ENCODE measurements around the gene CHST12.

- TF ChIP-seq CTCF (IDR thresholded peaks at IDR 0.05): no peak
- TF ChIP-seq ZFX (IDR thresholded peaks at IDR 0.05; ENCODE audit: borderline replicate concordance): no peak
Observed at GRCh38 chr7:2497500-2498336, 94.3 kb downstream of the CHST12 start.

Data from 22Rv1 (cell line).